H1 (cell line): ENCODE data around the gene YPEL4. TPM values are rescaled to one million over a fixed set of nuclear protein-coding genes. Genes with fewer than 3 reads are reported as not detected.

ENCODE experiments used
- POLR2A ChIP-seq, 2 experiments: IDR thresholded peaks; 1 replicate in 1 of 2; 2 replicates in 1 of 2; pipeline ENCODE4 v1.6.1; 2011; ENCODE audit warnings: low read depth in 2 of 2, low read length in 2 of 2, mild to moderate bottlenecking in 2 of 2; ENCODE audit errors: control extremely low read depth in 1 of 2
- POU5F1 ChIP-seq: IDR thresholded peaks from 2 replicates; pipeline ENCODE4 v1.6.1; 2011; ENCODE audit warnings: low read depth, mild to moderate bottlenecking, low read length, moderate library complexity
- polyA plus RNA-seq, 7 experiments: library from polyadenylated mRNA; depleted of rRNA in 3 of 7; stranded (reverse) in 5 of 7; unstranded in 2 of 7; fragments of >200 nt in 5 of 7; fragments of 200-250 nt in 2 of 7; gene quantifications; 1 replicate in 5 of 7; 2 replicates in 1 of 7; 4 replicates in 1 of 7; pipeline versions ENCODE4 v1.2.1 to v1.2.3, GENCODE V29; 2011 to 2013; ENCODE audit warnings: missing spikeins in 2 of 7, mixed read lengths in 2 of 7
- total RNA-seq: library from RNA; stranded (reverse); fragmentation: NEBNext Ultra II Directional; extraction: Animal tissue kit (Norgen Biotek cat#: 25700); gene quantifications from 2 replicates; pipeline ENCODE4 v1.2.1, GENCODE V29; 2021
- TF ChIP-seq, protein P1 (sequence below): fragments of 300-600 bp; sonication (generic); IDR thresholded peaks from 2 replicates; pipeline ENCODE4 v1.7.1; 2012; ENCODE audit warnings: low read length, moderate library complexity, mild to moderate bottlenecking, inconsistent platforms; ENCODE audit not compliant: insufficient replicate concordance

YPEL4 gene
- total and polyA plus RNA-seq, 2 of the 8 experiments (the other 6 are each of a cell fraction or from before 2014, with no cell fraction given), result 0.13 to 0.38 TPM

DNA sequence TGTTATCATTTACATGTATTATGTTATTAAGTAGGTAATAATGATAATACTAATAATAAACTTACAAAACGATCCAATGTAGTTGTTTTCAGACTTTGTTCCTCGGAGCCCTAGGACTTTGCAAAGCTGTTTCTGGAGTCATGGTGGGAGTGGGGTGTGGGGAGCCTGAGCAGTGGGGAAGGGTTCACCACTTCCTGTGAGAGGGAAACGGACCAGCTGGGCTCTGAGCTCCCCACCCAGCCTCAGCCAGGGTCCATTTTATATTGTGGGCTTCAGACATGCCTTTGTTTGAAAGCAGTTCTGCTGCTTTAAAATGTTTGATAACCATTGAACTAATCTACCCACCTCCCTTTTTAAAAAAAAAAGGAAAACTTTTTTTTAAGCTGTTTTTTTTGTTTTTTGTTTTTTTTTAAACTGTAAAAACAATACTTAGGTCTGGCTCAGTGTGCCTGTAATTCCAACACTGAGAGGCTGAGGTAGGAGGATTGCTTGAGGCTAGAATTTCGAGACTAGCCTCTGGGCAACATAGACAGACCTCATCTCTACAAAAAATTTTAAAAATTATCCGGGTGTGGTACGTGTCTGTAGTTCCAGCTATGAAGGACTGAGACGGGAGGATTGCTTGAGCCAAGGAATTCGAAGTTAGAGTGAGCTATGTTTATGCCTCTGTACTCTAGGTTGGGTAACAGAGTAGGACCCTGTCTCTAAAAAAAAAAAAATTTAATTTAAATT is 45.2 kb downstream of the YPEL4 start (continued):
- TF ChIP-seq, protein P1, sequence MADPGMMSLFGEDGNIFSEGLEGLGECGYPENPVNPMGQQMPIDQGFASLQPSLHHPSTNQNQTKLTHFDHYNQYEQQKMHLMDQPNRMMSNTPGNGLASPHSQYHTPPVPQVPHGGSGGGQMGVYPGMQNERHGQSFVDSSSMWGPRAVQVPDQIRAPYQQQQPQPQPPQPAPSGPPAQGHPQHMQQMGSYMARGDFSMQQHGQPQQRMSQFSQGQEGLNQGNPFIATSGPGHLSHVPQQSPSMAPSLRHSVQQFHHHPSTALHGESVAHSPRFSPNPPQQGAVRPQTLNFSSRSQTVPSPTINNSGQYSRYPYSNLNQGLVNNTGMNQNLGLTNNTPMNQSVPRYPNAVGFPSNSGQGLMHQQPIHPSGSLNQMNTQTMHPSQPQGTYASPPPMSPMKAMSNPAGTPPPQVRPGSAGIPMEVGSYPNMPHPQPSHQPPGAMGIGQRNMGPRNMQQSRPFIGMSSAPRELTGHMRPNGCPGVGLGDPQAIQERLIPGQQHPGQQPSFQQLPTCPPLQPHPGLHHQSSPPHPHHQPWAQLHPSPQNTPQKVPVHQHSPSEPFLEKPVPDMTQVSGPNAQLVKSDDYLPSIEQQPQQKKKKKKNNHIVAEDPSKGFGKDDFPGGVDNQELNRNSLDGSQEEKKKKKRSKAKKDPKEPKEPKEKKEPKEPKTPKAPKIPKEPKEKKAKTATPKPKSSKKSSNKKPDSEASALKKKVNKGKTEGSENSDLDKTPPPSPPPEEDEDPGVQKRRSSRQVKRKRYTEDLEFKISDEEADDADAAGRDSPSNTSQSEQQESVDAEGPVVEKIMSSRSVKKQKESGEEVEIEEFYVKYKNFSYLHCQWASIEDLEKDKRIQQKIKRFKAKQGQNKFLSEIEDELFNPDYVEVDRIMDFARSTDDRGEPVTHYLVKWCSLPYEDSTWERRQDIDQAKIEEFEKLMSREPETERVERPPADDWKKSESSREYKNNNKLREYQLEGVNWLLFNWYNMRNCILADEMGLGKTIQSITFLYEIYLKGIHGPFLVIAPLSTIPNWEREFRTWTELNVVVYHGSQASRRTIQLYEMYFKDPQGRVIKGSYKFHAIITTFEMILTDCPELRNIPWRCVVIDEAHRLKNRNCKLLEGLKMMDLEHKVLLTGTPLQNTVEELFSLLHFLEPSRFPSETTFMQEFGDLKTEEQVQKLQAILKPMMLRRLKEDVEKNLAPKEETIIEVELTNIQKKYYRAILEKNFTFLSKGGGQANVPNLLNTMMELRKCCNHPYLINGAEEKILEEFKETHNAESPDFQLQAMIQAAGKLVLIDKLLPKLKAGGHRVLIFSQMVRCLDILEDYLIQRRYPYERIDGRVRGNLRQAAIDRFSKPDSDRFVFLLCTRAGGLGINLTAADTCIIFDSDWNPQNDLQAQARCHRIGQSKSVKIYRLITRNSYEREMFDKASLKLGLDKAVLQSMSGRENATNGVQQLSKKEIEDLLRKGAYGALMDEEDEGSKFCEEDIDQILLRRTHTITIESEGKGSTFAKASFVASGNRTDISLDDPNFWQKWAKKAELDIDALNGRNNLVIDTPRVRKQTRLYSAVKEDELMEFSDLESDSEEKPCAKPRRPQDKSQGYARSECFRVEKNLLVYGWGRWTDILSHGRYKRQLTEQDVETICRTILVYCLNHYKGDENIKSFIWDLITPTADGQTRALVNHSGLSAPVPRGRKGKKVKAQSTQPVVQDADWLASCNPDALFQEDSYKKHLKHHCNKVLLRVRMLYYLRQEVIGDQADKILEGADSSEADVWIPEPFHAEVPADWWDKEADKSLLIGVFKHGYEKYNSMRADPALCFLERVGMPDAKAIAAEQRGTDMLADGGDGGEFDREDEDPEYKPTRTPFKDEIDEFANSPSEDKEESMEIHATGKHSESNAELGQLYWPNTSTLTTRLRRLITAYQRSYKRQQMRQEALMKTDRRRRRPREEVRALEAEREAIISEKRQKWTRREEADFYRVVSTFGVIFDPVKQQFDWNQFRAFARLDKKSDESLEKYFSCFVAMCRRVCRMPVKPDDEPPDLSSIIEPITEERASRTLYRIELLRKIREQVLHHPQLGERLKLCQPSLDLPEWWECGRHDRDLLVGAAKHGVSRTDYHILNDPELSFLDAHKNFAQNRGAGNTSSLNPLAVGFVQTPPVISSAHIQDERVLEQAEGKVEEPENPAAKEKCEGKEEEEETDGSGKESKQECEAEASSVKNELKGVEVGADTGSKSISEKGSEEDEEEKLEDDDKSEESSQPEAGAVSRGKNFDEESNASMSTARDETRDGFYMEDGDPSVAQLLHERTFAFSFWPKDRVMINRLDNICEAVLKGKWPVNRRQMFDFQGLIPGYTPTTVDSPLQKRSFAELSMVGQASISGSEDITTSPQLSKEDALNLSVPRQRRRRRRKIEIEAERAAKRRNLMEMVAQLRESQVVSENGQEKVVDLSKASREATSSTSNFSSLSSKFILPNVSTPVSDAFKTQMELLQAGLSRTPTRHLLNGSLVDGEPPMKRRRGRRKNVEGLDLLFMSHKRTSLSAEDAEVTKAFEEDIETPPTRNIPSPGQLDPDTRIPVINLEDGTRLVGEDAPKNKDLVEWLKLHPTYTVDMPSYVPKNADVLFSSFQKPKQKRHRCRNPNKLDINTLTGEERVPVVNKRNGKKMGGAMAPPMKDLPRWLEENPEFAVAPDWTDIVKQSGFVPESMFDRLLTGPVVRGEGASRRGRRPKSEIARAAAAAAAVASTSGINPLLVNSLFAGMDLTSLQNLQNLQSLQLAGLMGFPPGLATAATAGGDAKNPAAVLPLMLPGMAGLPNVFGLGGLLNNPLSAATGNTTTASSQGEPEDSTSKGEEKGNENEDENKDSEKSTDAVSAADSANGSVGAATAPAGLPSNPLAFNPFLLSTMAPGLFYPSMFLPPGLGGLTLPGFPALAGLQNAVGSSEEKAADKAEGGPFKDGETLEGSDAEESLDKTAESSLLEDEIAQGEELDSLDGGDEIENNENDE, result no peak
- TF ChIP-seq POLR2A (IDR thresholded peaks at IDR 0.05; ENCODE audit: control extremely low read depth in 1 of 2, low read depth in 2 of 2, low read length in 2 of 2), result no peak
- no peak for TF ChIP-seq POU5F1
- TF ChIP-seq, all 59 proteins: peak for 0
